Activated CD4-positive, alpha-beta T cell treated with anti-CD3 and anti-CD28 coated beads for 24 hours (primary cell): Measurements from ENCODE around the gene IGF2R.
"Not testable (repeated sequence)": the region's sequence is repeated elsewhere in the genome, so short reads cannot be mapped to it uniquely, and the experiment has no call there.

Source experiments
- DNase-seq, 2 donors: peaks; one replicate each; pipeline ENCODE4 v3.0.0-alpha.2; 2020; ENCODE audit warnings: low read depth in 2 of 2

The IGF2R gene

GRCh38 chr6:159951772-159952171, 17.1 kb upstream of the IGF2R start:
- DNase-seq = no peak

GRCh38 chr6:159952289-159953005, 16.4 kb upstream of the IGF2R start:
- no peak for DNase-seq

- no peak for DNase-seq
Measured at GRCh38 chr6:159953091-159953601, 15.7 kb upstream of the IGF2R start.

- no peak for DNase-seq
Measured at GRCh38 chr6:159955945-159956361, 12.9 kb upstream of the IGF2R start.

GRCh38 chr6:159957071-159957673, 11.7 kb upstream of the IGF2R start:
- no peak for DNase-seq

GRCh38 chr6:159959165-159959975, 9.5 kb upstream of the IGF2R start:
- DNase-seq = no peak

GRCh38 chr6:159959976-159960384, 8.9 kb upstream of the IGF2R start:
- no peak for DNase-seq

- no peak for DNase-seq
Measured at GRCh38 chr6:159960485-159960884, 8.4 kb upstream of the IGF2R start.

GRCh38 chr6:159961528-159961927, 7.4 kb upstream of the IGF2R start:
- no peak for DNase-seq

- DNase-seq = no peak
Measured at GRCh38 chr6:159963111-159963510, 5.8 kb upstream of the IGF2R start.

GRCh38 chr6:159964046-159964445, 4.8 kb upstream of the IGF2R start:
- no peak for DNase-seq

GRCh38 chr6:159966339-159966738, 2.5 kb upstream of the IGF2R start:
- DNase-seq = no peak

GRCh38 chr6:159966981-159967380, 1.9 kb upstream of the IGF2R start:
- DNase-seq = no peak

GRCh38 chr6:159967621-159968020, 1.3 kb upstream of the IGF2R start:
- not testable (repeated sequence) for DNase-seq

- DNase-seq = no peak
Measured at GRCh38 chr6:159969204-159969912, 476 bp downstream of the IGF2R start.

- DNase-seq = no peak
Measured at GRCh38 chr6:159969921-159970320, 1.0 kb downstream of the IGF2R start.

- no peak for DNase-seq
Measured at GRCh38 chr6:159970659-159971063, 1.8 kb downstream of the IGF2R start.

- DNase-seq = no peak
Measured at GRCh38 chr6:159971341-159972178, 2.7 kb downstream of the IGF2R start.

- no peak for DNase-seq
Measured at GRCh38 chr6:159972506-159973268, 3.8 kb downstream of the IGF2R start.

GRCh38 chr6:159973406-159973805, 4.5 kb downstream of the IGF2R start:
- DNase-seq = no peak
